GM19397 (cell line): Measurements from ENCODE around the gene COA3.
"Not testable (repeated sequence)": the region's sequence is repeated elsewhere in the genome, so short reads cannot be mapped to it uniquely, and the experiment has no call there.

Experiments
- ATAC-seq: cut with Tn5 transposase; IDR thresholded peaks from one replicate; pipeline ENCODE4 v1.9.1; 2021; ENCODE audit warnings: mild to moderate bottlenecking, moderate library complexity; ENCODE audit not compliant: unreplicated experiment

COA3 gene

DNA sequence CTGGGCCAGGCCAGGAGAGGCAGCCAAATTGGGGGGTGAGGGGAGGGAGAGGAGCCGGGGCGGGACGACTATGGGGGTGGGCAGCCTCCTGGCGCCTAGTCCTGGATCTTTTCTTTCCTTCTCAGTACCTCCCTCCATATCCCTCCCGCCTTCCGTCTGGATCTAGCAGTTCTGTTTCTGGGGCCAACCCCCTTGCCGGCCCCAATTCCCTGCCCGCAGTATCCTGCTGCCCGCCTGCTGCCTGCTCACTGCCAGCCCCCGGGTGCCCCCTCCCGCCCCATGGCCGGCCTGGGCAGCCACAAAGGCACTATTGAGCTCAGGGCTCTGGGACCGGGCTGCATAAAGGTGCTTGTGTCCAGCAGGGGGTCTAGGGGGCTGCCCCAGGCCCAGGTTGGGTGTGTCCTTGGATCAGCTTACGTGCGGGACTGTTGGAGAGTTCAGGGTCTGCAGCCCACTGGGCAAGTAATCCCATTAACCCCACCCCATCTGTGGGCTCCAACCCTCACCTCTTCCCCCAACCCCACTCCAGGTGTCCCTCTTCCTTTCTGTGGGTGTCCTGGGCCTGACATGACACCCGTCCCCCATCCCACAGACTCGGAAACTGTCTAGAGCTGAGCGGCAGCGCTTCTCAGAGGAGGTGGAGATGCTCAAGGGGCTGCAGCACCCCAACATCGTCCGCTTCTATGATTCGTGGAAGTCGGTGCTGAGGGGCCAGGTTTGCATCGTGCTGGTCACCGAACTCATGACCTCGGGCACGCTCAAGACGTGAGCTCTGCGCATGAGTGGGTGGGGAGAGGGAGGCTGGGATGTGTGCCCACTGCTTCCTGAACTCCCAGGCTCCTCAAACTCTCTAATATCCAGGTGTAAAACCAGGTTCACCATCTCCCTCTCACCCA lies 16.1 kb downstream of the COA3 start:
- ATAC-seq, result no peak

DNA sequence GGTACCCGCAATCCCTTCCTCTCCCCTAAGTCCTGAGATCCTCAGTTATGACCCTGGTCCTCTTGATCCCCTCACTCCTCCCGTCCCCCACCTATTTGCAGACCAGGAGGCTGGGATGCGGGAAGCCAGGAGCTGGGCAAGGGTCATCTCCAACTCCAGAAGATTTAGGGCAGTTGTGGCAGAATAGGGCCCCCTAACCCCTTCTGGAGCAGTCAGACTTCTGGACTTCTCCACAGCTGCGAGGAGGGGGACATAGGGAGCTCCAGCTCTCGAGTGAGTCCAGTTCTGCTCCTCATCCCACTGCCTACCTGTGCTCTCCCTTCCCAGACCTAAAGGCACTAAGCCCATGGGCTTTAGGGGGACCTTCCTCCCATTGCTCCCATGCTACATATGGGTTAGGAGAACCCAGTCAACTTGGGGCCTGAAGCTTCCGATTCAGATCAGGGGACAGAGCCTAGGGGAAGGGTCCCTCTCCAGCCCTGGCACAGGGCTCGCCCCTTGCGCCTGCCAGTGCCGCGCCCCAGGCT lies 16.8 kb downstream of the COA3 start:
- ATAC-seq, result no peak

DNA sequence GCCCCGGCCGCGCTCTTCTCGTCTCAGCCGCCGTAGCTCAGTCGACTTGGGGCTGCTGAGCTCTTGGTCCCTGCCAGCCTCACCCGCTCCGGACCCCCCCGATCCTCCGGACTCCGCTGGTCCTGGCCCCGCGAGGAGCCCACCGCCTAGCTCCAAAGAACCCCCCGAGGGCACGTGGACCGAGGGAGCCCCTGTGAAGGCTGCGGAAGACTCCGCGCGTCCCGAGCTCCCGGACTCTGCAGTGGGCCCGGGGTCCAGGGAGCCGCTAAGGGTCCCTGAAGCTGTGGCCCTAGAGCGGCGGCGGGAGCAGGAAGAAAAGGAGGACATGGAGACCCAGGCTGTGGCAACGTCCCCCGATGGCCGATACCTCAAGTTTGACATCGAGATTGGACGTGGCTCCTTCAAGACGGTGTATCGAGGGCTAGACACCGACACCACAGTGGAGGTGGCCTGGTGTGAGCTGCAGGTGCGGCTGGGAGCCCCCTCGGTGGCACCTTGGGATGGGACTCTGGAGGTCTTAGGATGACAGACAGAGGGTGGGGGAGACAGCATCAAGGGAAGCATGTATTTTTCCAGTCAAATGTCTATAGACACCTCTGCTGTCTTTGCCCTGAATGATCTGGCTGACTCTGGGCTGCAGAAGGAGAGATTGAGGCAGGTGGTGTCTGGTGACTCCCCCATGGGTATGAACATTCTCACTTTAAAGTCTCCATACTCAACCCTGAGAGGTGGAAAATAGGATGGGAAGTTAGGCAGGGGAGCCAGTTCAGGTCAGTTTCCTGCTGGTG lies 17.5 kb downstream of the COA3 start:
- no peak for ATAC-seq

DNA sequence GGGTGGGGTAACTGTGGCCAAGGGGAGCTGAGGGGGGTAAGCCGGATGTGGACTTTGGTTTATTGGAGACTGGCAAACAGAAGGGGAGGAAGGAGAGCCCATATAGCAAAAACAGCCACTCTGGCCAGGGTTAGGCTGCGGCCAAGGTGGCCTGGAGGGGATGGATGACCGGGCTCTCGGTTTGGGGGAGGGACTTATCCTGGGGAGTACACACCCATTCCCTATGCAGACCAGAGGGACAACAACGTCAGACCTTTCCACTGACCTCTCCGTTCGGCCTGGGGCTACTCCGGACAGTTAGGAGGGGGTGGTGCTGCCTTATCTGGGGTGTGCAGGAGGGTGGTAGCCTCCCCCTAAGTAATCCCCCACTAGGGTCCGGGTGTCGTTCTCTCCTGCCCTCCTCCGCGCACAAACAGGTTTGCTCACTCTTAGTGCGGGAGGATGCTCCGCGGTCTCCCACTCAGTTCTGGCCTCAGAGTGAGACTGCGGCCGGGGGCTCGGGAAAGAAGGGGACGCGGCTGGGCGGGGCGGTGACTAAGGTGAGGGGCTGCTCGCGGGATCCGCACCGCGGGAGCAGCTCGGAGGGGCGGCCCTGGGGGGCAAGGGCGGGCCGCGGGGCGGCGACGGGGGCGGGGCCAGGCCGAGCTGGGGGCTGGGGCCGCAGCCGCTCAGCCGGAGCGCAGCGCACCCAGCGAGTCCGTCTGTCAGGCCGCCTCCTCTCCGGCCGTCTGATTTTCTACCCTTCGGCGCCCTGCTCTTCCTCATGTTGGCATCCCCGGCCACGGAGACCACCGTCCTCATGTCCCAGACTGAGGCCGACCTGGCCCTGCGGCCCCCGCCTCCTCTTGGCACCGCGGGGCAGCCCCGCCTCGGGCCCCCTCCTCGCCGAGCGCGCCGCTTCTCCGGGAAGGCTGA lies 18.3 kb downstream of the COA3 start, which contains the start of gene WNK4:
TSS of gene WNK4 (plus strand) at position 675 of the 915 bp plus-strand sequence. CDS start at position 764, 89 bp downstream.
- no peak for ATAC-seq

DNA sequence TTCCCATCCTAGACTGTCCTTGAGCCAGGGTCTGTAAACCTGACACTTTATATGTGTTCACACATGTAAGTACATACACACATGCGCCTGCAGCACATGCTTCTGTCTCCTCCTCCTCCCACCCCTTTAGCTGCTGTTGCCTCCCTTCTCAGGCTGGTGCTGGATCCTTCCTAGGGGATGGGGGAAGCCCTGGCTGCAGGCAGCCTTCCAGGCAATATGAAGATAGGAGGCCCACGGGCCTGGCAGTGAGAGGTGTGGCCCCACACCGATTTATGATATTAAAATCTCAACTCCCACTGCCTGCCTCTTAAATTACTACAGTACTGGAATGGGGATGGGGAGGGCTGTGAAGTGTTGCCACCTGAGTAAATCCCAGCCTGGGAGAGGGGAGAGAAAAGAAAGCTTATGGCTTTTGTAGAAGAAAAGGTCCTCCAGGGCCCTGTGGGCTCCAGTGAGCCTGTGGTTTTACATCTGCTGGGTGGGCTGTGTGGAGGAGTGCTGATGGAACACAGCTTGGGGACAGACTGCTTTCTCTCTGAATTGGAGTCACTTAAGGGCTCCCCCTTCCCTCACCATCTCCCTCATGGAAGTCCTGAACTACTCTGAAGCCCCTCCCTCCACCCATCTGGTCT lies 19.1 kb downstream of the COA3 start:
- no peak for ATAC-seq

DNA sequence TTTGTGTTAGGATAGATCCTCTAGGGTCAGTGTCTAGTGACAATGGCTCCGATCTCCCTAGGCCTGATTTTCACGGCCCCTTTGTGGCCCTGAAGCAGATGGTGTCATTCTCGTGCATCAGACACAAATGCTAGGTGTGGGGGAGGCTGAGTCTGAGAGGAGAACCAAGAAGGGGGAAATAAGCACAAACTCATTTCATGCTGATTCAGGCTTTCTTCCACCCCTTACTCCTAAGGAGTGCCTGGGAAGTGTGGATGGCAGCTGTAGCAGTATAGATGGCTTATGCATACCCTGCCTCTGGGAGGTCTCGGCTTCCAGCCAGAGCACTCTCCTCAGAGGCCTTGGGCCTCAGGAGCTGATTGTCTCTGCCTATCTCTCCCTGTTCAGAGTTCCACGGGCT lies 19.9 kb downstream of the COA3 start:
- ATAC-seq, result no peak

DNA sequence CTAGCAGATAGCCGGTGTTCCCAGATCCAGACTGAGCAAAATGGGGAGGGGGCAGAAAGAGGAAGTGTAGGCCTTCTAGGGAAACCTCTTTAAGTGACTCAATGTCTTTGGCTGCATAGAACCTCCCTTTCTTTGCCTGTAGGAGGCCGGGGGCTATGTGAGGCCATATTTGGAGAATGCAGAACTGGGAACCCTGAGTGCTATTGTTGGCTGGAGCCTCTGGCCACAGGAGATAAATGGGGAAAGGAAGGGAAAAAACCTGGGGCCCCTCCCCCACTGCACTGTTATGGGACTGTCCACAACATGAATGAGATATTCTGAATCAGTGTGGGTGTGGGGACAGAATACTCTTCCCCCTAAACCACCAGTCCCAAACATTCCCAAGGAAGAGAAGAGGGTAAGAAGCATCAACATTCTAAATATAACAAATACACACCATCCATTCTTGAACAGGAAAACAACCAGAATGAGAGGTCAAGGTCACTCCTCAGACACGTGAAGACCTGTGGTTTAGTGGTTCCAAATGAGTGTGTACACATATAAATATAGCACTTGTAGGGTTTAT lies 22.9 kb downstream of the COA3 start:
- no peak for ATAC-seq

DNA sequence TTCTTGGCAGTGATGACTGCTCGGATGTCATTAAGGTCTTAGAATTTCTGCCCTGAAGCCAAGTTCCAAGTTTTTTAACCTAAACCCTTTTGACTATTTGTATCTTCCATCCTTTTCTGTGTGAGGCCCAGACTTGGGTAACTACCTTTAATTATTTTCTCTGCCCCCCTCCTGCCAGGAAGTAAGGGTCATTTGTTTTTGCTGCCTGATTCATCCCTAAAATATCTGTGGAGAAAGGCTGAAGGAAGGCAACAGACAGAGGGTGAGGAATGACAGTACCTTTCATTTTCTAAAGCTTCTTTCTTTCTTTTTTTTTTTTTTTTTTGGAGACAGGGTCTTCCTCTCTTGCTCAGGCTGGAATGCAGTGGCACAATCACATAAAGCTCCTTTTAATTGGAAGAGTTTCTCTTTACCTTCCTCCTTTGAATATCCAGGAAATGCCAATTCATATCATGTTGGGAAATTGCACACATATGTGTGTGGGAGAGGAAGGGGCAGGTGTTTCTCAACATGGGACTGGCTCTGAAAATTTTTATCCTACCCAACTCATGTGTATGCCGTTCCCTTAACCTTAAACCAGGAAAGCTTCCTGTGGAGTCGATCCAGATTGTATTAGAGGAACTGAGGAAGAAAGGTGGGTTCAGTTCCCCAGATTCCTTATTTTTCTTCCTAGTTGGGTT lies 24.3 kb downstream of the COA3 start:
- ATAC-seq, result no peak

DNA sequence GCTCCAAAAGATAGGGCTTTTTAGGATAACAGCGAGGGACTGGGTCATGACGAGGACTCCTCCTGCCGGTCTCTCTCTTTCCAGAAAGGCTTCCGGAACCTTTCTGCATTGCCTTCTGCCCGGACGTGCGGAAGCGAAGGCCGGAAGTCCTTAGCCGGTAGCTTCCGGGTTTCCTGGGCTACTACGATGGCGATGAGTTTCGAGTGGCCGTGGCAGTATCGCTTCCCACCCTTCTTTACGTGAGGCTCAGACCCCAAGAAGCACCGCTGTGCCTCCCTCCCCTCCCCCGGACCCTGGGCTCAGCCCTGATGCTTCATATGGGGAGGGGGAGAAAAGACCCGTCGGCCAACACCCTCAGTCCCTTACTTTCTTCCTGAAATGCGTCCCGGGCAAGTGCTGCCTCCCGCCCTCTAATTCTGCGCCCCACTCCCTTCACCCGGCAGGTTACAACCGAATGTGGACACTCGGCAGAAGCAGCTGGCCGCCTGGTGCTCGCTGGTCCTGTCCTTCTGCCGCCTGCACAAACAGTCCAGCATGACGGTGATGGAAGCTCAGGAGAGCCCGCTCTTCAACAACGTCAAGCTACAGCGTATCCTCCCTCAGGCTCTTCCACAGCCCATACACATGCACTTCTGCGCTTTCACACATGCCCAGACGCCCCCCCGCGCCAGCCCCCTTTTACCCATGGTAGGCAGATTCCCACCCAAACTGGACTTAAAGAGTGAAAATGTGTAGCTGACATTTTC lies 25.0 kb downstream of the COA3 start, which contains the start of gene VPS25:
TSS of gene VPS25 (plus strand) at position 160 of the 746 bp plus-strand sequence. CDS start at position 187, 27 bp downstream.
- ATAC-seq, result no peak

DNA sequence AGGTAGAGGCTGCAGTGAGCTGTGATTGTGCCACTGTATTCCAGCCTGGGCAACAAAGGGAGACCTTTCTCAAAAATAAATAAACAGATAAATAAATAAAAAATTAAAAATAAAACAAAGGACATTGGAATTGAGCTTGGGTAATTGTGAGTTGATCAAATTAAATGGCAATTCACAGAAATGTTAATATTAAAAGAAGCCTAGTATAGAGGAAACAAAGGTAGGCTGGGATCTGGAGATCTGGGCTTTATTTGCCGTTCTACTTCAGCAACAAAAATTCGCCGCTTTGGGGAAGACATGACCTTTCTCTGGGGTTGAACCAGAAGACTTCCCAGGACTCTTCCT lies 25.6 kb downstream of the COA3 start:
- no peak for ATAC-seq

DNA sequence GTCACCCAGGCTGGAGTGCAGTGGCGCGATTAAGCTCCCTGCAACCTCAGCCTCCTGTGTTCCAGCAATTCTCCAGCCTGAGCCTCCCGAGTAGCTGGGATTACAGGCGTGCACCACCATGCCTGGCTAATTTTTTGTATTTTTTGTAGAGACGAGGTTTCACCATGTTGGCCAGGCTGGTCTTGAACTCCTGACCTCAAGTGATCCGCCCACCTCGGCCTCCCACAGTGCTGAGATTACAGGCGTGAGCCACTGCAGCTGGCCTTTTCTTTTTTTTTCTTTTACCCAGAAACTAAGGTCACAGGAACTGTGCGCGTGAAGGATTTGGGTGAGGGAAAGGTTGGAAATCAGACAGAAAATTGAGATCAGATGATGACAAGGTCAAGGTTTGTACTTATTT lies 28.5 kb downstream of the COA3 start:
- ATAC-seq, result not testable (repeated sequence)

DNA sequence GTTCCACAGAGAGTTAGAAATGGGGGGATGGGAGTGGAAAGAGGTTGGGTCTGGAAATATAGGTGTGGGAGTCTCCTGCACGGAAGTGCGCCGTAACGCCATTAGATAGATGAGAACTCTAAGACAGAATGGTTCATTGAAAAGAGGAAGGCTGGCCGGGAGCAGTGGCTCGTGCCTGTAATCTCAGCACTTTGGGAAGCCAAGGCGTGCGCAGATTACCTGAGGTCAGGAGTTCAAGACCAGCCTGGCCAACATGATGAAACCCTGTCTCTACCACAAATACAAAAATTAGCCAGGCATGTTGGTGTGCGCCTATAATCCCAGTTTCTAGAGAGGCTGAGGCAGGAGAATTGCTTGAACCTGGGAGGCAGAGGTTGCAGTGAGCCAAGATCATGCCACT lies 30.5 kb downstream of the COA3 start:
- not testable (repeated sequence) for ATAC-seq

DNA sequence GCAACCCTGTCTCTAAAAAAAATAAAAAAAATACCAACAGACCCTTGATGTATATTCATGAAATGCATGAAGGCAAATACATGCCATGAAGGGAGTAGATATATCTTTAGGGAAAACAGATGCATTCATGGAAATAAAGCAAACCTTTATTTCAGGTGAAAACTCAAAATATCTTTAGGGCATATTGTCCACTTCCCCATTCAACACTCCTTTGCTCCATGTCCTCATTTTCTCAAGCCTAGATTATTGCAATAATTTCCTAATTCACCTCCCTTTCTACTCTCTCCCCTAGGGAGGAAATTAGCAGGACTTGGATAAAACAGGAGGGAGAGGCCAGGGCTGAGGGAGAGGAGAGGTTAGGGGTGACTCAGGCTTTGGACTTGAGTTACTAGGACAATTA lies 31.0 kb downstream of the COA3 start:
- ATAC-seq, result no peak

DNA sequence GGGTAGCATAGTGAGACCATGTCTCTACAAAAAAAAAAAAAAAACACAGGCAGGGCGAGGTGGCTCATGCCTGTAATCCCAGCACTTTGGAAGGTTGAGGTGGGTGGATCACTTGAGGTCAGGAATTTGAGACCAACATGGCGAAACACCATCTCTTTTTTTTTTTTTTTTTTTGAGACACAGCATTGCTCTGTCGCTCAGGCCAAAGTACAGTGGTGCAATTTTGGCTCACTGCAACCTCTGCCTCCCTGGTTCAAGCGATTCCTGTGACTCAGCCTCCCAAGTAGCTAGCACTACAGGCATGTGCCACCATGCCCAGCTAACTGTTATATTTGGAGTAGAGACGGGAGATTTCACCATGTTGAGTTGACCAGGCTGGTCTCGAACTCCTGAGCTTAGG lies 32.4 kb downstream of the COA3 start:
- no peak for ATAC-seq

DNA sequence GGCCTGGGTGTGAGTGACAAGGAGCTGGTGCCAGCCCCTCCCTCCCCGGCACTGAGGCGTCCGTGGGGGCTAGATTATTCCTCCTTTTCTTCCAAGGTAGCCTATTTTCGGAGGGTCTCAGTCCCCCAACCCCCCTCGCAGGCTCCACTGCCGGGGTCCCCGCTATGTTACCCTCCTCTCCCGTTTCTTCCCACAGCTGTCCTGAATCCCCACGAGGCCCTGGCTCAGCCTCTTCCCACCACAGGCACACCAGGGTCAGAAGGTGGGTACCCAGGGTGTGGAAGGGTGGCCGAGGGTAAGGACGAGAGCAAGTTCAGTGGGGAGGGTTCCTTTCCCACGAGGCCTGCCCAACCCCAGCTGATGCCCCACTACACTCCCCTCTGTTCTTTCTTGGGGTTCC lies 36.9 kb downstream of the COA3 start:
- no peak for ATAC-seq

DNA sequence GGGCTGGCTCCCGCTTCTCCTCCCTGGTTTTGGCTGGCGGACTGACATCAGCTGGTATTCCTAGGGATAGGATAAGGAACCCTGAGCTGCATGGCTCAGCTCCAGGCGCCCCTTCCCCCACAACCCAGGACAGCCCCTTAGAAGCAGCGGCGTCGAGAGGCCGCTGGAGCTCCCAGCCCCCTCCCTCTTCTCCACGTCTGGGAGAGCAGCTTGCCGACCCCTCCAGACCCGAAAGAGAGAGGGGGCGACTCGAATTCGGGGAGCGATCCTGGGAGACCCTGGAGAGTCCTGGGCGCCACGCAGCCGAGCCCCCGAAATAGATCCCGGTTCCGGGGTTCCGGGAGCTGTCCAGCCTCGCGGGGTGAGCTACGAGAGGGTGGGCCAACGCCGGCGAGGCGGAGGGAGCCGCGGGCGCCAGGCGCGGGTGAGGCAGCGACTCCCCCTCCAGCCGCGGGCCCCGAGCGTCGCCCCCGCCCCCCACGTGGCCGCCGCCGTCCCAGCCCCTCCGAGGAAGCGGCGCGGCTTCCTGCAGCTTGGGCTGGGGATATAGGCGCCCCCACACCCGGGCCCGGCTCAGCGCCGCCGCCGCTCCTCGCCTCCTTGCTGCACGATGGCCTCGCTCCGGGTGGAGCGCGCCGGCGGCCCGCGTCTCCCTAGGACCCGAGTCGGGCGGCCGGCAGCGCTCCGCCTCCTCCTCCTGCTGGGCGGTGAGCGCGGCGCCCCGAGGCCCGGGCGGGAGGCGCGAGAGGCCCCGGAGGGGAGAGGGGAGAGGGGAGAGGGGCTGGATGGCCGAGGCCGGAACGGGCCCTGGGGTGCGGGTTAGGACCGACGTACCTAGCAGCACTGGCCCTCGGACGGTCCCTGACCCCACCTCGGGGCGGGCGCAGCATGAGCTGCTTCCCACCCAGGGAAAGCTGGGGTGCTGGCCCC lies 37.6 kb downstream of the COA3 start, which contains the start of gene RAMP2:
TSS of gene RAMP2 (plus strand) at position 576 of the 930 bp plus-strand sequence. CDS start at position 611, 35 bp downstream.
- no peak for ATAC-seq

DNA sequence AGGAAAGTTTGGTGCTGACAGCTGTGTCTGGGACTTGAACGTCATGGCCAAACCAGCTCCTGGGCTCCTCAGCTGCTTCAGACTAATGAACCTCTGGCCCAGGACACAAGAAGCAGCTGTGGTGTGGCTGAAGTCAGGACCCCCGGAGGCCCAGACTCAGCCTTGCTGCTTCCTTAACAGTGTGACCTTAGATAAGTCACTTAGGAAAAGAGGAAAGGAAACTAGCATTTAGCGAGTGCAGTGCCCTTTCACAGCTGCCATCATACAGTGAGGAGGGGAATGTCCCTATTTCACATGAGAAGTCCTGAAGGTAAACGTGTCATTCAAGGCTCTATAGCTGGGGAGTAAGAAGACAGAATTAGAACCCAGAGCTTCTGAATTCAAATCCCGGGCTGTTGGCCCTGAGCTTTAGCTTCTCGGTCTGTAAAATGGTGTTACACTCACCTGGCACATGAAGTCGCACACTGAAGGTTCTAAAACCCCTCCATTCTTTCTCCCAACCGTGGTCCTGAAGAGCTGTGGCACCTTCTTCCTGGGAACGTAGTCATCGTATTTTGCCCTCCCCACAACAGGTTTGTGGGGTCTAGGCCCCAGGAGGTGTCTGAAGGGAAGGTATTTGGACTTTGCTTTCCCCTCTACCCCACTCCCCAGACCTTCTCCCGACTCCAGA lies 38.4 kb downstream of the COA3 start:
- no peak for ATAC-seq
